ENCODE measurements around the gene OTUB2. TPM values are rescaled to one million over a fixed set of nuclear protein-coding genes. Genes with fewer than 3 reads are reported as not detected.
"Not testable (repeated sequence)": the region's sequence is repeated elsewhere in the genome, so short reads cannot be mapped to it uniquely, and the experiment has no call there.

Gene OTUB2
- polyA plus RNA-seq, 3 donors, result 0.25 to 0.95 (median 0.28) TPM

DNA sequence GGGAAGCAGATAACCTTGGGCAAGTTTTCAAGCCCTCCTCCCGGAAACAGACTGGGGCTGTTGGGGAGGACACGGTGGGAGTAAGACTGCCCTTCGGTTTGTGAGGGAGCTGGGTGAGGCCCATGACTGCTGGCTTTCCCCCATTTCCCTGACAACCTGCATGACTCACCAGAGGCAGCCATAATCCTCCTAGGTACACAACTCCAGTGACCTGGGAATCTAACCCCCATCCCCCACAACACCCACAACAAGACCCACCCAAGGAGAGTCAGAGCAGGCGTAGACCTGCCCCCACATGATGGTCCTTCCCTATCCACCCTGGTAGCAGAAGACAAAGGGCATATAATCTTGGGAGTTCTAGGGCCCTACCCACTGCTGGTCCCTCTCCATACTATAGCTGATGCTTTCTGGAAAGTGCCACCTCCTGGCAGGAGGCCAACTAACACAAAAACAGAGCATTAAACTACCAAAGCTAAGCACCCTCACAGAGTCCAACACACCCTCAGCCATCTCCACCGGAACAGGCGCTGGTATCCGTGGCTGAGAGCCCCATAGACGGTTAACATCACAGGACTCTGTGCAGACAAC lies 40.0 kb downstream of the OTUB2 start:
- no peak overlapping the region for H3K4me3 Mint-ChIP-seq
- DNase-seq, result no peak
- peaks cover 35 to 58% of the 10 kb centered on the region in 2 donors for H3K36me3 Mint-ChIP-seq
- WGBS (ENCODE audit: insufficient coverage), result 96% methylated on average over 4 of the region's 8 CpGs
- peaks cover 15 to 38% of the 10 kb centered on the region in 2 donors for H3K36me3 ChIP-seq (replicated peaks in 1 of 2; ENCODE audit: control insufficient read depth in 1 of 2, insufficient read depth in 2 of 2, low read length in 2 of 2)
- TF ChIP-seq, protein P1, sequence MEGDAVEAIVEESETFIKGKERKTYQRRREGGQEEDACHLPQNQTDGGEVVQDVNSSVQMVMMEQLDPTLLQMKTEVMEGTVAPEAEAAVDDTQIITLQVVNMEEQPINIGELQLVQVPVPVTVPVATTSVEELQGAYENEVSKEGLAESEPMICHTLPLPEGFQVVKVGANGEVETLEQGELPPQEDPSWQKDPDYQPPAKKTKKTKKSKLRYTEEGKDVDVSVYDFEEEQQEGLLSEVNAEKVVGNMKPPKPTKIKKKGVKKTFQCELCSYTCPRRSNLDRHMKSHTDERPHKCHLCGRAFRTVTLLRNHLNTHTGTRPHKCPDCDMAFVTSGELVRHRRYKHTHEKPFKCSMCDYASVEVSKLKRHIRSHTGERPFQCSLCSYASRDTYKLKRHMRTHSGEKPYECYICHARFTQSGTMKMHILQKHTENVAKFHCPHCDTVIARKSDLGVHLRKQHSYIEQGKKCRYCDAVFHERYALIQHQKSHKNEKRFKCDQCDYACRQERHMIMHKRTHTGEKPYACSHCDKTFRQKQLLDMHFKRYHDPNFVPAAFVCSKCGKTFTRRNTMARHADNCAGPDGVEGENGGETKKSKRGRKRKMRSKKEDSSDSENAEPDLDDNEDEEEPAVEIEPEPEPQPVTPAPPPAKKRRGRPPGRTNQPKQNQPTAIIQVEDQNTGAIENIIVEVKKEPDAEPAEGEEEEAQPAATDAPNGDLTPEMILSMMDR (IDR thresholded peaks at IDR 0.05), result no peak
- no peak overlapping the region for H2AFZ ChIP-seq (ENCODE audit: insufficient read depth, low read depth, low read length, poor library complexity, severe bottlenecking)
- H3K4me1 Mint-ChIP-seq, result peaks cover 16% of the 10 kb centered on the region
- peak overlapping the region in 4 of 7 donors; percentile 1 to 72 (median 23) for H3K27ac Mint-ChIP-seq
- no peak overlapping the region for H3K9ac ChIP-seq (ENCODE audit: insufficient read depth, low read length, poor library complexity, severe bottlenecking)
- no peak overlapping the region for H3K4me2 ChIP-seq (replicated peaks; ENCODE audit: extremely low read depth, low read length, poor library complexity, severe bottlenecking)
- H3K79me2 ChIP-seq (ENCODE audit: insufficient read depth, low read length), result peaks cover 83% of the 10 kb centered on the region
- peaks cover 0 to 9% of the 10 kb centered on the region in 2 donors for H3K9me3 ChIP-seq (replicated peaks in 1 of 2; ENCODE audit: control insufficient read depth in 1 of 2, insufficient read depth in 1 of 2, low read length in 2 of 2)
- H3K4me3 ChIP-seq (replicated peaks in 1 of 3; ENCODE audit: low read depth in 2 of 3, low read length in 3 of 3), result no peak overlapping the region
- intact Hi-C loops (cut with micrococcal nuclease), result no loop called here
- peaks cover 12 to 22% (median 19%) of the 10 kb centered on the region in 7 donors for H3K9me3 Mint-ChIP-seq
- no peaks in the 10 kb centered on the region for H3K4me1 ChIP-seq (ENCODE audit: control insufficient read depth in 1 of 2, insufficient read depth in 2 of 2, low read length in 2 of 2)
- peaks cover 83% of the 10 kb centered on the region for H4K20me1 ChIP-seq (ENCODE audit: insufficient read depth, low read length)
- H3K27ac ChIP-seq (ENCODE audit: low read depth in 1 of 2, low read length in 2 of 2), result no peak overlapping the region
- peaks cover 0 to 1% (median under 1%) of the 10 kb centered on the region in 3 donors for H3K27me3 Mint-ChIP-seq (ENCODE audit: low read depth in 3 of 3)
- H3K27me3 ChIP-seq (ENCODE audit: control insufficient read depth in 2 of 2, insufficient read depth in 2 of 2, low read length in 2 of 2), result no peaks in the 10 kb centered on the region

GRCh38 chr14:94072076-94072475 lies 45.9 kb downstream of the OTUB2 start:
- H3K27me3 ChIP-seq (ENCODE audit: control insufficient read depth in 2 of 2, insufficient read depth in 2 of 2, low read length in 2 of 2); H3K27me3 Mint-ChIP-seq (ENCODE audit: low read depth in 3 of 3); H3K9ac ChIP-seq (ENCODE audit: insufficient read depth, low read length, poor library complexity, severe bottlenecking); H3K4me1 ChIP-seq (ENCODE audit: control insufficient read depth in 1 of 2, insufficient read depth in 2 of 2, low read length in 2 of 2); H3K4me3 ChIP-seq (replicated peaks in 1 of 3; ENCODE audit: low read depth in 2 of 3, low read length in 3 of 3); H3K27ac Mint-ChIP-seq; H2AFZ ChIP-seq (ENCODE audit: insufficient read depth, low read depth, low read length, poor library complexity, severe bottlenecking); H3K4me2 ChIP-seq (replicated peaks; ENCODE audit: extremely low read depth, low read length, poor library complexity, severe bottlenecking); H3K4me3 Mint-ChIP-seq; DNase-seq; H3K27ac ChIP-seq (ENCODE audit: low read depth in 1 of 2, low read length in 2 of 2); intact Hi-C loops (cut with micrococcal nuclease): not testable (repeated sequence)
- peaks cover 98% of the 10 kb centered on the region for H3K79me2 ChIP-seq (ENCODE audit: insufficient read depth, low read length)
- WGBS (ENCODE audit: insufficient coverage), result 100% methylated on average over 1 of the region's 3 CpGs
- peaks cover 55% of the 10 kb centered on the region for H4K20me1 ChIP-seq (ENCODE audit: insufficient read depth, low read length)
- H3K36me3 Mint-ChIP-seq, result peaks cover 36 to 53% of the 10 kb centered on the region in 2 donors
- H3K9me3 Mint-ChIP-seq, result peaks cover 34 to 54% (median 49%) of the 10 kb centered on the region in 7 donors
- peaks cover 2 to 17% of the 10 kb centered on the region in 2 donors for H3K36me3 ChIP-seq (replicated peaks in 1 of 2; ENCODE audit: control insufficient read depth in 1 of 2, insufficient read depth in 2 of 2, low read length in 2 of 2)
- peaks cover 13 to 20% of the 10 kb centered on the region in 2 donors for H3K9me3 ChIP-seq (replicated peaks in 1 of 2; ENCODE audit: control insufficient read depth in 1 of 2, insufficient read depth in 1 of 2, low read length in 2 of 2)
- peaks cover 12% of the 10 kb centered on the region for H3K4me1 Mint-ChIP-seq

Measured in CD14-positive monocyte (primary cell).